Measurements from ENCODE around the gene IMP3. TPM values are rescaled to one million over a fixed set of nuclear protein-coding genes. Genes with fewer than 3 reads are reported as not detected.

The IMP3 gene
- total RNA-seq, 4 donors from 2014 or later, result 37.2 to 131 (median 108) TPM

DNA sequence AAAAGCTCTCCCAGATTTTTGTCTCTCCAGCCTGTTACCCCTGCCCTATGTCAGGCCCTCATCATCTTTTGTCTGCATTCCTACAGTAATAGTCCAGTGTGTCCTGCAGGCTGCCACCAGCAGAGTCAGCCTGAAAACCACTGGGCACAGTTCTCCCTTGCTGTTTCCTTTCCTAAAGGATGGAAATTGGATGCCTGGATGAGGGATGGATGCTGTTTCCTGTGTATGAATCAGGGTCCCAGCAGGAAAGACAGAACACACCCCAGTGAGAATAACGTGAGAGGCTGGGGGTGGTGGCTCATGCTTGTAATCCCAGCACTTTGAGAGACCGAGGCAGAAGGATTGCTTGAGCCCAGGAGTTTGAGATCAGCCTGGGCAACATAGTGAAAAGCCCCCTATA is 4.4 kb upstream of the IMP3 start:
- H3K27me3 ChIP-seq, result no peaks in the 10 kb centered on the region
- no peak for DNase-seq
- intact Hi-C loops (cut with DNase I; ENCODE audit: low total_unique reads), result no loop called here
- peaks cover 18 to 34% (median 25%) of the 10 kb centered on the region in 4 donors for H3K4me1 ChIP-seq
- no peak overlapping the region for H3K27ac ChIP-seq
- H3K4me3 ChIP-seq, result no peak overlapping the region
- WGBS, 2 donors (ENCODE audit: low coverage in 1 of 2), result 79% methylated on average over 2 of the region's 2 CpGs; no CpG with 5 or more reads in 1 of the 2 donors
- no peaks in the 10 kb centered on the region for H3K36me3 ChIP-seq
- TF ChIP-seq, protein P1, sequence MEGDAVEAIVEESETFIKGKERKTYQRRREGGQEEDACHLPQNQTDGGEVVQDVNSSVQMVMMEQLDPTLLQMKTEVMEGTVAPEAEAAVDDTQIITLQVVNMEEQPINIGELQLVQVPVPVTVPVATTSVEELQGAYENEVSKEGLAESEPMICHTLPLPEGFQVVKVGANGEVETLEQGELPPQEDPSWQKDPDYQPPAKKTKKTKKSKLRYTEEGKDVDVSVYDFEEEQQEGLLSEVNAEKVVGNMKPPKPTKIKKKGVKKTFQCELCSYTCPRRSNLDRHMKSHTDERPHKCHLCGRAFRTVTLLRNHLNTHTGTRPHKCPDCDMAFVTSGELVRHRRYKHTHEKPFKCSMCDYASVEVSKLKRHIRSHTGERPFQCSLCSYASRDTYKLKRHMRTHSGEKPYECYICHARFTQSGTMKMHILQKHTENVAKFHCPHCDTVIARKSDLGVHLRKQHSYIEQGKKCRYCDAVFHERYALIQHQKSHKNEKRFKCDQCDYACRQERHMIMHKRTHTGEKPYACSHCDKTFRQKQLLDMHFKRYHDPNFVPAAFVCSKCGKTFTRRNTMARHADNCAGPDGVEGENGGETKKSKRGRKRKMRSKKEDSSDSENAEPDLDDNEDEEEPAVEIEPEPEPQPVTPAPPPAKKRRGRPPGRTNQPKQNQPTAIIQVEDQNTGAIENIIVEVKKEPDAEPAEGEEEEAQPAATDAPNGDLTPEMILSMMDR (IDR thresholded peaks at IDR 0.05), result no peak
- TF ChIP-seq POLR2A (IDR thresholded peaks at IDR 0.05) (no peak), EP300 (IDR thresholded peaks at IDR 0.05; ENCODE audit: low read depth) (no peak), POLR2AphosphoS5 (IDR thresholded peaks at IDR 0.05) (no peak)
- in situ Hi-C loops (cut with MboI; ENCODE audit: low pct_ligation_motif_present in 1 of 4, low pct_unique_long_range_greater_than_20kb in 1 of 4, low sequenced_read_pairs in 3 of 4), result loop anchor here in 3 of 4 donors (25.0 kb wide), 1 partner anchor 282 kb away; the partner anchor contains the start of gene MAN2C1 (in 3 of the 3)
- no peaks in the 10 kb centered on the region for H3K9me3 ChIP-seq

DNA sequence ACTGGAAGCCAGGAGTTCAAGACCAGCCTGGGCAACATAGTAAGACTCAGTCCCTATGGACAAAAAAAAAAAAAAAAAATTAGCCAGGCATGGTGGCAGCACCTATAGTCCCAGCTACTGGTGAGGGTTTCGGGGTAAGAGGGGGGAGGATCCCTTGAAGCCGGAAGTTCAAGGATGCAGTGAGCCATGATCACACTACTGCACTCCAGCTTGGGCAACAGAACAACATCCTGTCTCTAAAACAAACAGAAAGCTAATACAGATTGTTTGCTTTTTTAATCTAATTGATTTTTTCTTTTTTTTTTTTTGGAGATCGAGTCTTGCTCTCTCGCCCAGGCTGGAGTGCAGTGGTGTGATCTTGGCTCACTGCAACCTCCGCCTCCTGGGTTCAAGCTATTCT is 1.6 kb upstream of the IMP3 start:
- 57 to 80% methylated on average over 4 to 5 of the region's 5 CpGs for WGBS, 2 donors (ENCODE audit: low coverage in 1 of 2)
- Histone ChIP-seq H3K36me3 (no peaks in the 10 kb centered on the region), H3K27ac (no peak overlapping the region), H3K9me3 (no peaks in the 10 kb centered on the region), H3K4me3 (no peak overlapping the region), H3K4me1 (peaks cover 25 to 46% (median 36%) of the 10 kb centered on the region in 4 donors), H3K27me3 (no peaks in the 10 kb centered on the region)
- no peak for DNase-seq
- TF ChIP-seq EP300 (IDR thresholded peaks at IDR 0.05; ENCODE audit: low read depth) (no peak), POLR2A (IDR thresholded peaks at IDR 0.05) (no peak), POLR2AphosphoS5 (IDR thresholded peaks at IDR 0.05) (no peak)
- TF ChIP-seq, protein P1 (IDR thresholded peaks at IDR 0.05), result no peak
- in situ Hi-C loops (cut with MboI; ENCODE audit: low pct_ligation_motif_present in 1 of 4, low pct_unique_long_range_greater_than_20kb in 1 of 4, low sequenced_read_pairs in 3 of 4), result loop anchor here in 3 of 4 donors (25.0 kb wide), 1 partner anchor 279 kb away; the partner anchor contains the start of gene MAN2C1 (in 3 of the 3)
- intact Hi-C loops (cut with DNase I; ENCODE audit: low total_unique reads), result no loop called here

DNA sequence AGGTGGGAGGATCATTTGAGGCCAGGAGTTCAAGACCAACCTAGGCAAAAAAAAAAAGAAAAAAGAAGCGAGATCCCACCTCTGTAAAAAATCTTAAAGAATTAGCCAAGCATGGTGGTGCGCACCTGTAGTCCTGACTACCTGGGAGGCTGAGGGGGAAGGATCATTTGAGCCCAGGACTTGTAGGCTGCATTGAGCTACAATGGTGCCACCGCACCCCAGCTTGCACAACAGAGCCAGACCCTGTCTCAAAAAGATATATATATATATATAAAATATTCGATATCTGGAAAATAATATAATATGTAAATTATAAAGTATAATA is 1.1 kb upstream of the IMP3 start:
- intact Hi-C loops (cut with DNase I; ENCODE audit: low total_unique reads), result no loop called here
- H3K4me3 ChIP-seq, result peak overlapping the region in 1 of 4 donors; percentile 74

DNA sequence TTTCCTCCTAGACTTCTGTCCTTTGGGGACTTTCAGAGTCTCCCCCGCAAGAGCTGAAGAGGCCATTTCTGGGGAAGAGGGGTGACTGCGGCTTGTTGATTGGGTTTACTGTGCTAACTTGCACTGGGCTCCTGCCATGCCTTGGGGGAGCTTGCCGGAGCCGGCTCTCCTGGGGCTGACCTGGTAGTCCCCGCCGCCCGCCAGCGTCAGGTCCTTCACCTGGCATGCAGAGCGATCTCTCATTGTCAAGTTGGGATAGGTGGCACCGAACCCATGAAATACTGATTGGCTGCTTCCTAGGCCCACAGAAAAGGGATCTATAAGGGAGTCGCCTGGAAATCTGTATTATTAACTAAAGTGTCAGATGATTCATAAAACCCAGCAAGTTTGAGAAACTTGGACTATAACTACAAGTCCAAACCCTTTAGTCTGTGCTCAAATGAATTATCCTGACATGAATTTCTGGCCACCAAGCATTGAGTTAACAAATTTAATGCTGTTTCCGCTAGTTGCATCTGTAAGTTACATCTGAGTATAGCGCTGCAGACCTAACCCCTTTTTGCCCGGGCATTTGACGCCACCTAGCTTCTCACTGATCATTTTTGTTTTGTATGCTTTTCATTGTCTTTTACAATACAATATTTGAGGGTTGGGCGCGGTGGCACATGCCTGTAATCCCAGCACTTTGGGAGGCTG is 607 bp upstream of the IMP3 start:
- TF ChIP-seq, protein P1 (IDR thresholded peaks at IDR 0.05), result peak in 3 of 5 experiments; percentile 14 to 29 (median 22)
- TF ChIP-seq EP300 (IDR thresholded peaks at IDR 0.05; ENCODE audit: low read depth), result no peak
- WGBS, 2 donors (ENCODE audit: low coverage in 1 of 2), result 4% methylated on average over 4 to 17 of the region's 17 CpGs
- no peak for DNase-seq
- peak overlapping the region; percentile 94 to 99 (median 96) for H3K27ac ChIP-seq
- intact Hi-C loops (cut with DNase I; ENCODE audit: low total_unique reads) (no loop called here), in situ Hi-C loops (cut with MboI; ENCODE audit: low pct_ligation_motif_present in 1 of 4, low pct_unique_long_range_greater_than_20kb in 1 of 4, low sequenced_read_pairs in 3 of 4) (loop anchor here in 3 of 4 donors (25.0 kb wide), 1 partner anchor 278 kb away; the partner anchor contains the start of gene MAN2C1 (in 3 of the 3))
- H3K4me3 ChIP-seq, result peak overlapping the region; percentile 17 to 83 (median 65)
- peaks cover 18 to 40% (median 33%) of the 10 kb centered on the region in 4 donors for H3K4me1 ChIP-seq
- H3K36me3 ChIP-seq, result no peaks in the 10 kb centered on the region
- H3K27me3 ChIP-seq, result no peaks in the 10 kb centered on the region
- H3K9me3 ChIP-seq, result no peaks in the 10 kb centered on the region

More for the DNA sequence above, 1.1 kb upstream of the IMP3 start:
- Histone ChIP-seq H3K4me1 (peaks cover 20 to 41% (median 34%) of the 10 kb centered on the region in 4 donors), H3K36me3 (no peaks in the 10 kb centered on the region), H3K27me3 (no peaks in the 10 kb centered on the region), H3K9me3 (no peaks in the 10 kb centered on the region), H3K27ac (peak overlapping the region; percentile 94 to 99 (median 96))
- no peak for TF ChIP-seq POLR2AphosphoS5 (IDR thresholded peaks at IDR 0.05)
- in situ Hi-C loops (cut with MboI; ENCODE audit: low pct_ligation_motif_present in 1 of 4, low pct_unique_long_range_greater_than_20kb in 1 of 4, low sequenced_read_pairs in 3 of 4), result loop anchor here in 3 of 4 donors (25.0 kb wide), 1 partner anchor 279 kb away; the partner anchor contains the start of gene MAN2C1 (in 3 of the 3)
- WGBS, 2 donors (ENCODE audit: low coverage in 1 of 2), result 58 to 68% methylated on average over 4 of the region's 4 CpGs
- DNase-seq, result no peak

Data from transverse colon (tissue), 4 donors.